GM12878 (cell line): ENCODE data around the gene HEXIM1. TPM values are rescaled to one million over a fixed set of nuclear protein-coding genes. Genes with fewer than 3 reads are reported as not detected.
A peak's percentile ranks its signal among the peaks of the same experiment; 100 is the strongest.

Experiments used
- ASH2L ChIP-seq: fragments of 300-600, 200-600 bp; sonication (generic); IDR thresholded peaks from 2 replicates; pipeline ENCODE4 v1.6.1; 2017; ENCODE audit warnings: low read depth, mild to moderate bottlenecking, borderline replicate concordance
- BMI1 ChIP-seq: fragments of 450-650 bp; IDR thresholded peaks from 2 replicates; pipeline ENCODE4 v1.6.1; 2016; ENCODE audit warnings: mild to moderate bottlenecking, moderate library complexity, borderline replicate concordance
- CREM ChIP-seq: IDR thresholded peaks from 2 replicates; pipeline ENCODE4 v1.6.1; 2014; ENCODE audit warnings: antibody characterized with exemption, low read depth
- RB1 ChIP-seq: fragments of 450-650 bp; formaldehyde crosslinking; IDR thresholded peaks from 2 replicates; pipeline ENCODE4 v1.6.1; 2017; ENCODE audit warnings: mild to moderate bottlenecking, borderline replicate concordance
- RUNX3 ChIP-seq: IDR thresholded peaks from 2 replicates; pipeline ENCODE4 v1.6.1; 2012; ENCODE audit warnings: low read length, inconsistent platforms
- SMARCA5 ChIP-seq: fragments of 450-650 bp; IDR thresholded peaks from 2 replicates; pipeline ENCODE4 v1.6.1; 2017; ENCODE audit warnings: mild to moderate bottlenecking
- SMC3 ChIP-seq: IDR thresholded peaks from 2 replicates; pipeline ENCODE4 v1.6.1; 2011; ENCODE audit warnings: low read length, improper control_type of control experiment, borderline replicate concordance
- SREBF2 ChIP-seq: IDR thresholded peaks from 2 replicates; pipeline ENCODE4 v1.6.1; 2012; ENCODE audit warnings: mild to moderate bottlenecking, low read length
- TARDBP ChIP-seq: IDR thresholded peaks from 2 replicates; pipeline ENCODE4 v1.6.1; 2016; ENCODE audit warnings: borderline replicate concordance
- YY1 ChIP-seq: IDR thresholded peaks from 2 replicates; pipeline ENCODE4 v1.6.1; 2011; ENCODE audit warnings: low read depth, mild to moderate bottlenecking, low read length
- ZNF217 ChIP-seq: fragments of 450-650 bp; IDR thresholded peaks from 2 replicates; pipeline ENCODE4 v1.6.1; 2017; ENCODE audit warnings: antibody characterized with exemption, mild to moderate bottlenecking
- polyA plus RNA-seq, 11 experiments: library from polyadenylated mRNA; depleted of rRNA in 4 of 11; unstranded in 6 of 11; stranded (reverse) in 5 of 11; fragments of >200 nt; fragmentation: Nextera tagmentation in 4 of 11; fragmentation: Illumina TruSeq in 1 of 11; extraction: Ambion mirVana in 4 of 11; extraction: Trizol in 1 of 11; gene quantifications; 1 replicate in 1 of 11; 2 replicates in 10 of 11; pipeline versions ENCODE4 v1.2.1 to v1.2.3, GENCODE V29; 2011 to 2016; ENCODE audit warnings: inconsistent platforms in 2 of 11, missing spikeins in 2 of 11, low read depth in 1 of 11
- total RNA-seq, 4 experiments: library from RNA; depleted of rRNA in 3 of 4; stranded (reverse); fragments of >200 nt in 3 of 4; fragmentation: Illumina TruSeq in 1 of 4; extraction: Trizol in 1 of 4; gene quantifications; 2 replicates each; pipeline versions ENCODE4 v1.2.1 to v1.2.3, GENCODE V29; 2013 to 2021
- TF ChIP-seq, protein P1 (sequence below): fragments of 450-650 bp; IDR thresholded peaks from 2 replicates; pipeline ENCODE4 v1.6.1; 2017; ENCODE audit warnings: mild to moderate bottlenecking, moderate library complexity
- TF ChIP-seq, protein P2 (sequence below): fragments of 450-650 bp; IDR thresholded peaks from 2 replicates; pipeline ENCODE4 v1.6.1; 2017; ENCODE audit warnings: mild to moderate bottlenecking, moderate library complexity
- TF ChIP-seq, protein P3 (sequence below), 3 experiments: IDR thresholded peaks in 2 of 3; conservative IDR thresholded peaks in 1 of 3; 2 replicates each; pipeline ENCODE4 v1.5.1; 2011; ENCODE audit warnings: low read depth in 3 of 3, low read length in 3 of 3, mild to moderate bottlenecking in 3 of 3, control low read depth in 2 of 3, moderate library complexity in 2 of 3, inconsistent platforms in 1 of 3, mixed read lengths in 1 of 3; ENCODE audit not compliant: control insufficient read depth in 2 of 3, insufficient read depth in 1 of 3; ENCODE audit errors: extremely low read depth in 1 of 3
- TF ChIP-seq, protein P4 (sequence below): fragments of 150-350 bp; IDR thresholded peaks from 2 replicates; pipeline ENCODE4 v1.6.1; 2014; ENCODE audit warnings: mild to moderate bottlenecking, low read depth, low read length

HEXIM1 gene
- total and polyA plus RNA-seq, 10 of the 15 experiments (the other 5 are each of a cell fraction or from before 2014, with no cell fraction given) = 1.9 to 24.1 (median 9.0) TPM

DNA sequence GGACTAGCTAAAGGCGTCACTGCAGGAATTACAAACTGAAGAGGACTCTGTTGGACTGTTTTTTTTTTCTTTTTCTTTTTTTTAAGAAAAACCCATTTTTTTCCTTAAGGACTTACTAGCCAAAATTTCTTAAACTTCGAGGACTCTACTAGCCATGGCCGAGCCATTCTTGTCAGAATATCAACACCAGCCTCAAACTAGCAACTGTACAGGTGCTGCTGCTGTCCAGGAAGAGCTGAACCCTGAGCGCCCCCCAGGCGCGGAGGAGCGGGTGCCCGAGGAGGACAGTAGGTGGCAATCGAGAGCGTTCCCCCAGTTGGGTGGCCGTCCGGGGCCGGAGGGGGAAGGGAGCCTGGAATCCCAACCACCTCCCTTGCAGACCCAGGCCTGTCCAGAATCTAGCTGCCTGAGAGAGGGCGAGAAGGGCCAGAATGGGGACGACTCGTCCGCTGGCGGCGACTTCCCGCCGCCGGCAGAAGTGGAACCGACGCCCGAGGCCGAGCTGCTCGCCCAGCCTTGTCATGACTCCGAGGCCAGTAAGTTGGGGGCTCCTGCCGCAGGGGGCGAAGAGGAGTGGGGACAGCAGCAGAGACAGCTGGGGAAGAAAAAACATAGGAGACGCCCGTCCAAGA lies 878 bp downstream of the HEXIM1 start (continued):
- TF ChIP-seq, protein P1, sequence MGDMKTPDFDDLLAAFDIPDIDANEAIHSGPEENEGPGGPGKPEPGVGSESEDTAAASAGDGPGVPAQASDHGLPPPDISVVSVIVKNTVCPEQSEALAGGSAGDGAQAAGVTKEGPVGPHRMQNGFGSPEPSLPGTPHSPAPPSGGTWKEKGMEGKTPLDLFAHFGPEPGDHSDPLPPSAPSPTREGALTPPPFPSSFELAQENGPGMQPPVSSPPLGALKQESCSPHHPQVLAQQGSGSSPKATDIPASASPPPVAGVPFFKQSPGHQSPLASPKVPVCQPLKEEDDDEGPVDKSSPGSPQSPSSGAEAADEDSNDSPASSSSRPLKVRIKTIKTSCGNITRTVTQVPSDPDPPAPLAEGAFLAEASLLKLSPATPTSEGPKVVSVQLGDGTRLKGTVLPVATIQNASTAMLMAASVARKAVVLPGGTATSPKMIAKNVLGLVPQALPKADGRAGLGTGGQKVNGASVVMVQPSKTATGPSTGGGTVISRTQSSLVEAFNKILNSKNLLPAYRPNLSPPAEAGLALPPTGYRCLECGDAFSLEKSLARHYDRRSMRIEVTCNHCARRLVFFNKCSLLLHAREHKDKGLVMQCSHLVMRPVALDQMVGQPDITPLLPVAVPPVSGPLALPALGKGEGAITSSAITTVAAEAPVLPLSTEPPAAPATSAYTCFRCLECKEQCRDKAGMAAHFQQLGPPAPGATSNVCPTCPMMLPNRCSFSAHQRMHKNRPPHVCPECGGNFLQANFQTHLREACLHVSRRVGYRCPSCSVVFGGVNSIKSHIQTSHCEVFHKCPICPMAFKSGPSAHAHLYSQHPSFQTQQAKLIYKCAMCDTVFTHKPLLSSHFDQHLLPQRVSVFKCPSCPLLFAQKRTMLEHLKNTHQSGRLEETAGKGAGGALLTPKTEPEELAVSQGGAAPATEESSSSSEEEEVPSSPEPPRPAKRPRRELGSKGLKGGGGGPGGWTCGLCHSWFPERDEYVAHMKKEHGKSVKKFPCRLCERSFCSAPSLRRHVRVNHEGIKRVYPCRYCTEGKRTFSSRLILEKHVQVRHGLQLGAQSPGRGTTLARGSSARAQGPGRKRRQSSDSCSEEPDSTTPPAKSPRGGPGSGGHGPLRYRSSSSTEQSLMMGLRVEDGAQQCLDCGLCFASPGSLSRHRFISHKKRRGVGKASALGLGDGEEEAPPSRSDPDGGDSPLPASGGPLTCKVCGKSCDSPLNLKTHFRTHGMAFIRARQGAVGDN = peak; percentile 46; the same call in 1 of the 2 replicates
- peak; percentile 22; the same call in 1 of the 2 replicates for TF ChIP-seq TARDBP
- TF ChIP-seq, protein P2, sequence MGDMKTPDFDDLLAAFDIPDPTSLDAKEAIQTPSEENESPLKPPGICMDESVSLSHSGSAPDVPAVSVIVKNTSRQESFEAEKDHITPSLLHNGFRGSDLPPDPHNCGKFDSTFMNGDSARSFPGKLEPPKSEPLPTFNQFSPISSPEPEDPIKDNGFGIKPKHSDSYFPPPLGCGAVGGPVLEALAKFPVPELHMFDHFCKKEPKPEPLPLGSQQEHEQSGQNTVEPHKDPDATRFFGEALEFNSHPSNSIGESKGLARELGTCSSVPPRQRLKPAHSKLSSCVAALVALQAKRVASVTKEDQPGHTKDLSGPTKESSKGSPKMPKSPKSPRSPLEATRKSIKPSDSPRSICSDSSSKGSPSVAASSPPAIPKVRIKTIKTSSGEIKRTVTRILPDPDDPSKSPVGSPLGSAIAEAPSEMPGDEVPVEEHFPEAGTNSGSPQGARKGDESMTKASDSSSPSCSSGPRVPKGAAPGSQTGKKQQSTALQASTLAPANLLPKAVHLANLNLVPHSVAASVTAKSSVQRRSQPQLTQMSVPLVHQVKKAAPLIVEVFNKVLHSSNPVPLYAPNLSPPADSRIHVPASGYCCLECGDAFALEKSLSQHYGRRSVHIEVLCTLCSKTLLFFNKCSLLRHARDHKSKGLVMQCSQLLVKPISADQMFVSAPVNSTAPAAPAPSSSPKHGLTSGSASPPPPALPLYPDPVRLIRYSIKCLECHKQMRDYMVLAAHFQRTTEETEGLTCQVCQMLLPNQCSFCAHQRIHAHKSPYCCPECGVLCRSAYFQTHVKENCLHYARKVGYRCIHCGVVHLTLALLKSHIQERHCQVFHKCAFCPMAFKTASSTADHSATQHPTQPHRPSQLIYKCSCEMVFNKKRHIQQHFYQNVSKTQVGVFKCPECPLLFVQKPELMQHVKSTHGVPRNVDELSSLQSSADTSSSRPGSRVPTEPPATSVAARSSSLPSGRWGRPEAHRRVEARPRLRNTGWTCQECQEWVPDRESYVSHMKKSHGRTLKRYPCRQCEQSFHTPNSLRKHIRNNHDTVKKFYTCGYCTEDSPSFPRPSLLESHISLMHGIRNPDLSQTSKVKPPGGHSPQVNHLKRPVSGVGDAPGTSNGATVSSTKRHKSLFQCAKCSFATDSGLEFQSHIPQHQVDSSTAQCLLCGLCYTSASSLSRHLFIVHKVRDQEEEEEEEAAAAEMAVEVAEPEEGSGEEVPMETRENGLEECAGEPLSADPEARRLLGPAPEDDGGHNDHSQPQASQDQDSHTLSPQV = peak; percentile 78; the same call in 1 of the 2 replicates
- TF ChIP-seq SMARCA5 = peak; percentile 96
- TF ChIP-seq, protein P3, sequence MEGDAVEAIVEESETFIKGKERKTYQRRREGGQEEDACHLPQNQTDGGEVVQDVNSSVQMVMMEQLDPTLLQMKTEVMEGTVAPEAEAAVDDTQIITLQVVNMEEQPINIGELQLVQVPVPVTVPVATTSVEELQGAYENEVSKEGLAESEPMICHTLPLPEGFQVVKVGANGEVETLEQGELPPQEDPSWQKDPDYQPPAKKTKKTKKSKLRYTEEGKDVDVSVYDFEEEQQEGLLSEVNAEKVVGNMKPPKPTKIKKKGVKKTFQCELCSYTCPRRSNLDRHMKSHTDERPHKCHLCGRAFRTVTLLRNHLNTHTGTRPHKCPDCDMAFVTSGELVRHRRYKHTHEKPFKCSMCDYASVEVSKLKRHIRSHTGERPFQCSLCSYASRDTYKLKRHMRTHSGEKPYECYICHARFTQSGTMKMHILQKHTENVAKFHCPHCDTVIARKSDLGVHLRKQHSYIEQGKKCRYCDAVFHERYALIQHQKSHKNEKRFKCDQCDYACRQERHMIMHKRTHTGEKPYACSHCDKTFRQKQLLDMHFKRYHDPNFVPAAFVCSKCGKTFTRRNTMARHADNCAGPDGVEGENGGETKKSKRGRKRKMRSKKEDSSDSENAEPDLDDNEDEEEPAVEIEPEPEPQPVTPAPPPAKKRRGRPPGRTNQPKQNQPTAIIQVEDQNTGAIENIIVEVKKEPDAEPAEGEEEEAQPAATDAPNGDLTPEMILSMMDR (IDR thresholded peaks at IDR 0.05 in 2 of 3, conservative IDR thresholded peaks at IDR 0.05 in 1 of 3; ENCODE audit: control insufficient read depth in 2 of 3, extremely low read depth in 1 of 3, insufficient read depth in 1 of 3, low read depth in 3 of 3, low read length in 3 of 3) = peak; percentile 87 to 94 (median 89)
- no peak for TF ChIP-seq BMI1
- no peak for TF ChIP-seq CREM
- peak; percentile 39; the same call in 1 of the 2 replicates for TF ChIP-seq SMC3
- TF ChIP-seq ZNF217 = no peak
- TF ChIP-seq, protein P4, sequence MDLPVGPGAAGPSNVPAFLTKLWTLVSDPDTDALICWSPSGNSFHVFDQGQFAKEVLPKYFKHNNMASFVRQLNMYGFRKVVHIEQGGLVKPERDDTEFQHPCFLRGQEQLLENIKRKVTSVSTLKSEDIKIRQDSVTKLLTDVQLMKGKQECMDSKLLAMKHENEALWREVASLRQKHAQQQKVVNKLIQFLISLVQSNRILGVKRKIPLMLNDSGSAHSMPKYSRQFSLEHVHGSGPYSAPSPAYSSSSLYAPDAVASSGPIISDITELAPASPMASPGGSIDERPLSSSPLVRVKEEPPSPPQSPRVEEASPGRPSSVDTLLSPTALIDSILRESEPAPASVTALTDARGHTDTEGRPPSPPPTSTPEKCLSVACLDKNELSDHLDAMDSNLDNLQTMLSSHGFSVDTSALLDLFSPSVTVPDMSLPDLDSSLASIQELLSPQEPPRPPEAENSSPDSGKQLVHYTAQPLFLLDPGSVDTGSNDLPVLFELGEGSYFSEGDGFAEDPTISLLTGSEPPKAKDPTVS = no peak
- TF ChIP-seq YY1 = 0 out of 2 replicates have a peak, but pooled peaks have one; percentile 36
- TF ChIP-seq ASH2L = peak; percentile 35; the same call in 1 of the 2 replicates
- 0 out of 2 replicates have a peak, but pooled peaks have one; percentile 55 for TF ChIP-seq RB1
- TF ChIP-seq RUNX3 = 0 out of 2 replicates have a peak, but pooled peaks have one; percentile 4
- TF ChIP-seq SREBF2 = no peak
